ENCODE measurements around the gene FAN1.

FAN1 gene

DNA sequence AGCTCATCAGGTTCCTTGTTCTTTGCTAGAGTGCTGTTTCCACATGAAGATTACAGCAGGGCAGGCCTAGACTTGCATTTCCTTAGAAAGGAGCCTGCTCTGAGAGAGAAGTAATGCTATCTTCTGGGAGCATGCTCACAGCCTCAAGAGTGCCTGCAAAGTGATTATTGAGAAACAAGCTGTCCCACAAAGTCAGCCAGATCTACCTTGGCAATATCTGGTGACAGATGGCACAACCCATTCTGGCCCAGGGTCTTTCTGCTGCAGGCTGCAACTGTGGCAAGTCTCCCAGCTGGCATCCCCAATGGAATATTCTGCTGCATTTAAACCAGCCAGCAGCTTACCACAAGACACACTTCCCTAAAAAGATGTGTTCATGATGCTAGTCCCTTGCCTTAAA, 58.4 kb downstream of the FAN1 start:
- no peak for DNase-seq (ENCODE audit: low spot score)
- H3K36me3 ChIP-seq (replicated peaks in 1 of 2; ENCODE audit: control insufficient read depth in 2 of 2, insufficient read depth in 2 of 2, low read length in 2 of 2) = peaks cover 8 to 54% of the 10 kb centered on the region in 2 donors

DNA sequence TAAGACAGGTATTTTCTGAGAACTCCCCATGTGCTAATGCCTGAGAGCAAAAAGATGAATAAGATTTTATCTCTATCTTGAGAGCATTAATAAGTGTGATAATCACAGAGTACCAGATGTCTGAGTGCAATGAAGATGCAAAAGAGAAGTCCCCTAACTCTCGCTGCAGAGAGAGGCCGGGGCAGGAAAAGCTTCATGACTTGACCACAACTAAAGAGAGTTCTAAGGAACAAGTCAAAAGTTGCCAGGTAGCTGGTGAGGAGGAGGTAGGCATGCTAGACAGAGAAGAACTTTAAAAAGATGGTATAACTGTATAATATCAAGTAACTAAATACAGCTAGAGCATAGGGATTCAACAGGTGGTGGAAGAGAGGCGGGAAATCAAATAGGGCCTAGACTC, 58.9 kb downstream of the FAN1 start:
- H3K27ac ChIP-seq (replicated peaks; ENCODE audit: low read length) = no peak overlapping the region
- H2BK12ac ChIP-seq (ENCODE audit: low read length) = no peak overlapping the region
- no peak overlapping the region for H4K8ac ChIP-seq (ENCODE audit: low read depth, low read length)
- H3K79me1 ChIP-seq (ENCODE audit: low read depth, low read length) = no peaks in the 10 kb centered on the region
- H3K4me2 ChIP-seq (ENCODE audit: insufficient read depth, low read length, poor library complexity, severe bottlenecking) = no peak overlapping the region
- H3K4me3 ChIP-seq (ENCODE audit: low read length in 2 of 2) = no peak overlapping the region
- no peak overlapping the region for H3K23ac ChIP-seq (ENCODE audit: low read depth, low read length, poor library complexity)
- no peak overlapping the region for H2AK5ac ChIP-seq (ENCODE audit: low read depth, low read length)
- no peaks in the 10 kb centered on the region for H3K9me3 ChIP-seq (replicated peaks in 1 of 2; ENCODE audit: control insufficient read depth in 2 of 2, insufficient read depth in 1 of 2, low read depth in 1 of 2, low read length in 2 of 2)
- H2BK120ac ChIP-seq (ENCODE audit: low read depth, low read length) = no peak overlapping the region
- no peak for DNase-seq (ENCODE audit: low spot score)
- WGBS, 2 donors (ENCODE audit: extremely low coverage in 2 of 2, insufficient read length in 2 of 2, insufficient replicate concordance in 1 of 2) = no CpG with 5 or more reads among the region's 3 CpGs
- H2BK15ac ChIP-seq (ENCODE audit: low read length) = no peak overlapping the region
- H3K4ac ChIP-seq (ENCODE audit: low read length) = no peak overlapping the region
- H3K18ac ChIP-seq (ENCODE audit: low read length) = no peak overlapping the region
- H3K27me3 ChIP-seq (ENCODE audit: control insufficient read depth in 3 of 3, insufficient read depth in 3 of 3, low read depth in 1 of 3, low read length in 3 of 3) = no peaks in the 10 kb centered on the region
- H2BK5ac ChIP-seq (ENCODE audit: low read length) = no peak overlapping the region
- no peak overlapping the region for H2AFZ ChIP-seq (ENCODE audit: low read length)
- no peak overlapping the region for H3K9ac ChIP-seq (ENCODE audit: low read depth, low read length, poor library complexity)
- peaks cover 7 to 50% of the 10 kb centered on the region in 2 donors for H3K36me3 ChIP-seq (replicated peaks in 1 of 2; ENCODE audit: control insufficient read depth in 2 of 2, insufficient read depth in 2 of 2, low read length in 2 of 2)
- no peaks in the 10 kb centered on the region for H3K4me1 ChIP-seq (ENCODE audit: control insufficient read depth in 2 of 2, insufficient read depth in 1 of 2, low read depth in 1 of 2, low read length in 2 of 2)
- H3K14ac ChIP-seq (ENCODE audit: low read length) = no peak overlapping the region
- H4K91ac ChIP-seq (ENCODE audit: low read depth, low read length, poor library complexity) = no peak overlapping the region

More for the DNA sequence above, 58.4 kb downstream of the FAN1 start:
- Histone ChIP-seq H3K79me1 (ENCODE audit: low read depth, low read length) (no peaks in the 10 kb centered on the region), H3K23ac (ENCODE audit: low read depth, low read length, poor library complexity) (no peak overlapping the region), H2BK12ac (ENCODE audit: low read length) (no peak overlapping the region), H3K27ac (replicated peaks; ENCODE audit: low read length) (no peak overlapping the region), H3K4me2 (ENCODE audit: insufficient read depth, low read length, poor library complexity, severe bottlenecking) (no peak overlapping the region), H2BK5ac (ENCODE audit: low read length) (no peak overlapping the region), H3K4me1 (ENCODE audit: control insufficient read depth in 2 of 2, insufficient read depth in 1 of 2, low read depth in 1 of 2, low read length in 2 of 2) (no peaks in the 10 kb centered on the region), H3K9me3 (replicated peaks in 1 of 2; ENCODE audit: control insufficient read depth in 2 of 2, insufficient read depth in 1 of 2, low read depth in 1 of 2, low read length in 2 of 2) (no peaks in the 10 kb centered on the region), H3K4me3 (ENCODE audit: low read length in 2 of 2) (no peak overlapping the region), H3K9ac (ENCODE audit: low read depth, low read length, poor library complexity) (peak overlapping the region; percentile 4), H4K91ac (ENCODE audit: low read depth, low read length, poor library complexity) (no peak overlapping the region), H2AFZ (ENCODE audit: low read length) (no peak overlapping the region), H2BK15ac (ENCODE audit: low read length) (no peak overlapping the region), H2BK120ac (ENCODE audit: low read depth, low read length) (no peak overlapping the region), H4K8ac (ENCODE audit: low read depth, low read length) (no peak overlapping the region), H3K27me3 (ENCODE audit: control insufficient read depth in 3 of 3, insufficient read depth in 3 of 3, low read depth in 1 of 3, low read length in 3 of 3) (no peaks in the 10 kb centered on the region), H3K4ac (ENCODE audit: low read length) (no peak overlapping the region), H3K18ac (ENCODE audit: low read length) (no peak overlapping the region), H3K14ac (ENCODE audit: low read length) (no peak overlapping the region), H2AK5ac (ENCODE audit: low read depth, low read length) (no peak overlapping the region)

DNA sequence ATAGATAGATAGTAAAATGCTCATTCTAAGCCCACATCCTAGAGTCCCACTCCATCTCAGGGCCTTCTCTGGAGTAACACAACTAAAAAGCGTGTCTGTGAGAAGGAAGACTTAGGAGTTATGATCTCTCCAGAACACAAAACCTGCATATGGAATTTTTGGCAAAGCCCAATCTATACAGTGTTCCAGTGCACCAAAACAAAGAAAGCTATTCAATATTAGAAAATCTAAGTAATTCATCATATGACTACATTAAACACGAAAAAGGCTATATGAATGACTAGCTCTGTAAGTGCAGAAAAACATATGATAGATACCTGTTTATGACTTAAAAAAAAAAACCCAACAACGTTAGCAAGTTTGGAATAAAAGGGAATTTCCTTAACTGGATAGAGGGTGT, 60.0 kb downstream of the FAN1 start:
- Histone ChIP-seq H3K27me3 (ENCODE audit: control insufficient read depth in 3 of 3, insufficient read depth in 3 of 3, low read depth in 1 of 3, low read length in 3 of 3) (no peaks in the 10 kb centered on the region), H3K18ac (ENCODE audit: low read length) (no peak overlapping the region), H2BK15ac (ENCODE audit: low read length) (no peak overlapping the region), H4K8ac (ENCODE audit: low read depth, low read length) (no peak overlapping the region), H4K91ac (ENCODE audit: low read depth, low read length, poor library complexity) (no peak overlapping the region), H3K4me2 (ENCODE audit: insufficient read depth, low read length, poor library complexity, severe bottlenecking) (no peak overlapping the region), H3K23ac (ENCODE audit: low read depth, low read length, poor library complexity) (no peak overlapping the region), H3K4me3 (ENCODE audit: low read length in 2 of 2) (no peak overlapping the region), H3K27ac (replicated peaks; ENCODE audit: low read length) (no peak overlapping the region), H3K36me3 (replicated peaks in 1 of 2; ENCODE audit: control insufficient read depth in 2 of 2, insufficient read depth in 2 of 2, low read length in 2 of 2) (peaks cover 1 to 40% of the 10 kb centered on the region in 2 donors), H2BK12ac (ENCODE audit: low read length) (no peak overlapping the region), H3K4ac (ENCODE audit: low read length) (no peak overlapping the region), H3K79me1 (ENCODE audit: low read depth, low read length) (no peaks in the 10 kb centered on the region), H3K4me1 (ENCODE audit: control insufficient read depth in 2 of 2, insufficient read depth in 1 of 2, low read depth in 1 of 2, low read length in 2 of 2) (no peaks in the 10 kb centered on the region), H2AK5ac (ENCODE audit: low read depth, low read length) (no peak overlapping the region), H3K9ac (ENCODE audit: low read depth, low read length, poor library complexity) (no peak overlapping the region), H2BK120ac (ENCODE audit: low read depth, low read length) (no peak overlapping the region), H2AFZ (ENCODE audit: low read length) (no peak overlapping the region), H3K9me3 (replicated peaks in 1 of 2; ENCODE audit: control insufficient read depth in 2 of 2, insufficient read depth in 1 of 2, low read depth in 1 of 2, low read length in 2 of 2) (no peaks in the 10 kb centered on the region), H3K14ac (ENCODE audit: low read length) (no peak overlapping the region), H2BK5ac (ENCODE audit: low read length) (no peak overlapping the region)
- no peak for DNase-seq (ENCODE audit: low spot score)
- WGBS, 2 donors (ENCODE audit: extremely low coverage in 2 of 2, insufficient read length in 2 of 2, insufficient replicate concordance in 1 of 2) = no CpG with 5 or more reads among the region's 3 CpGs

DNA sequence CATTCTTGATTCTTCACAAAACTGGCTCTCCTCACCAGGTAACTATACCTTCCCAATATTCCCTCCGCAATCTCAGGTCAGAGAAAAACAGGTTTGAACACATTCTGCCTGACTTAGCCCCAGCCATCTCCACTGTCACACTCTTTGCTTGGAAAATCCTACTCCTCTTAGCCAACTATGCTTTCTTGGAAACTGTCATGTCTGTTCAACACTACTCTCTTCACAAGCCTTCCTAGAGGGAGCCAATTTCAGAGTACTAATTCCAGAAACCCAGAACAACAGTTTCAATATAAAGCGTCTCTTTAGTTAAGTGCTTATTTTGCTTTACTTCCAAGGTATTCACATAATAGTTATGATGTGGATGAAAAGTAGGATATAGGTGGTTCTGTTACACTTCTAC, 66.0 kb downstream of the FAN1 start:
- Histone ChIP-seq H2AK5ac (ENCODE audit: low read depth, low read length) (no peak overlapping the region), H3K14ac (ENCODE audit: low read length) (no peak overlapping the region), H3K9ac (ENCODE audit: low read depth, low read length, poor library complexity) (no peak overlapping the region), H2BK12ac (ENCODE audit: low read length) (no peak overlapping the region), H3K27me3 (ENCODE audit: control insufficient read depth in 3 of 3, insufficient read depth in 3 of 3, low read depth in 1 of 3, low read length in 3 of 3) (no peaks in the 10 kb centered on the region), H3K4ac (ENCODE audit: low read length) (no peak overlapping the region), H2AFZ (ENCODE audit: low read length) (no peak overlapping the region), H3K9me3 (replicated peaks in 1 of 2; ENCODE audit: control insufficient read depth in 2 of 2, insufficient read depth in 1 of 2, low read depth in 1 of 2, low read length in 2 of 2) (no peaks in the 10 kb centered on the region), H2BK15ac (ENCODE audit: low read length) (no peak overlapping the region), H3K36me3 (replicated peaks in 1 of 2; ENCODE audit: control insufficient read depth in 2 of 2, insufficient read depth in 2 of 2, low read length in 2 of 2) (peaks cover 2 to 49% of the 10 kb centered on the region in 2 donors), H3K18ac (ENCODE audit: low read length) (no peak overlapping the region), H3K23ac (ENCODE audit: low read depth, low read length, poor library complexity) (no peak overlapping the region), H3K79me1 (ENCODE audit: low read depth, low read length) (no peaks in the 10 kb centered on the region), H3K4me1 (ENCODE audit: control insufficient read depth in 2 of 2, insufficient read depth in 1 of 2, low read depth in 1 of 2, low read length in 2 of 2) (no peaks in the 10 kb centered on the region), H4K91ac (ENCODE audit: low read depth, low read length, poor library complexity) (no peak overlapping the region), H2BK120ac (ENCODE audit: low read depth, low read length) (no peak overlapping the region), H3K27ac (replicated peaks; ENCODE audit: low read length) (no peak overlapping the region), H3K4me3 (ENCODE audit: low read length in 2 of 2) (no peak overlapping the region), H4K8ac (ENCODE audit: low read depth, low read length) (no peak overlapping the region), H3K4me2 (ENCODE audit: insufficient read depth, low read length, poor library complexity, severe bottlenecking) (no peak overlapping the region), H2BK5ac (ENCODE audit: low read length) (no peak overlapping the region)
- no peak for DNase-seq (ENCODE audit: low spot score)
- no CpG with 5 or more reads among the region's 2 CpGs for WGBS, 2 donors (ENCODE audit: extremely low coverage in 2 of 2, insufficient read length in 2 of 2, insufficient replicate concordance in 1 of 2)
